Measurements from ENCODE around the gene FXYD6.

DNA sequence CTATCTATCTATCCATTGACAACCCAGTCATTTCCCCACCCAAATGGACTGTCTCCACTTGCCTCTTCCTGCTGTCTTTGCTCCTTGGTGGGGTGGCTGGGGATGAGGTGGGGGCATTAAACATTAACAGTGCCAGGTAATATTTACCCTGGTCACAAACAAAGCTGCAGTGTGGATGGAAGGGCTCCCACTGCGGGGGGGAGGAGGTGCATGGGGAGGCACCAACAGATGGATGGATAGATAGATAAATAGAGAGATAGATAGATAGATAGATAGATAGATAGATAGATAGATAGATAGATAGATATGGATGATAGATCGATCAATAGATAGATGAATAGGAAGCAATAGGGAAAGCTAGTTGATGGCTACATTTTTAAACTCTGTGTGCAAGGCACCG, 49.6 kb downstream of the FXYD6 start:
- TF ChIP-seq, protein P1, sequence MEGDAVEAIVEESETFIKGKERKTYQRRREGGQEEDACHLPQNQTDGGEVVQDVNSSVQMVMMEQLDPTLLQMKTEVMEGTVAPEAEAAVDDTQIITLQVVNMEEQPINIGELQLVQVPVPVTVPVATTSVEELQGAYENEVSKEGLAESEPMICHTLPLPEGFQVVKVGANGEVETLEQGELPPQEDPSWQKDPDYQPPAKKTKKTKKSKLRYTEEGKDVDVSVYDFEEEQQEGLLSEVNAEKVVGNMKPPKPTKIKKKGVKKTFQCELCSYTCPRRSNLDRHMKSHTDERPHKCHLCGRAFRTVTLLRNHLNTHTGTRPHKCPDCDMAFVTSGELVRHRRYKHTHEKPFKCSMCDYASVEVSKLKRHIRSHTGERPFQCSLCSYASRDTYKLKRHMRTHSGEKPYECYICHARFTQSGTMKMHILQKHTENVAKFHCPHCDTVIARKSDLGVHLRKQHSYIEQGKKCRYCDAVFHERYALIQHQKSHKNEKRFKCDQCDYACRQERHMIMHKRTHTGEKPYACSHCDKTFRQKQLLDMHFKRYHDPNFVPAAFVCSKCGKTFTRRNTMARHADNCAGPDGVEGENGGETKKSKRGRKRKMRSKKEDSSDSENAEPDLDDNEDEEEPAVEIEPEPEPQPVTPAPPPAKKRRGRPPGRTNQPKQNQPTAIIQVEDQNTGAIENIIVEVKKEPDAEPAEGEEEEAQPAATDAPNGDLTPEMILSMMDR (IDR thresholded peaks at IDR 0.05): no peak
- TF ChIP-seq POLR2A (IDR thresholded peaks at IDR 0.05): no peak
